ENCODE data around the gene SCARF2.

The SCARF2 gene

GRCh38 chr22:20406686-20407408 lies 30.8 kb downstream of the SCARF2 start:
- TF ChIP-seq ZNF274 (IDR thresholded peaks at IDR 0.05; ENCODE audit: low read depth, low read length) = no peak
- H3K4me3 ChIP-seq (ENCODE audit: low read length) = no peak overlapping the region

- no peak overlapping the region for H3K4me3 ChIP-seq (ENCODE audit: low read length)
- TF ChIP-seq ZNF274 (IDR thresholded peaks at IDR 0.05; ENCODE audit: low read depth, low read length) = no peak
These were observed 31.5 kb downstream of the SCARF2 start for GRCh38 chr22:20405931-20406685.

GRCh38 chr22:20405291-20405930 lies 32.2 kb downstream of the SCARF2 start:
- no peak for TF ChIP-seq ZNF274 (IDR thresholded peaks at IDR 0.05; ENCODE audit: low read depth, low read length)
- H3K4me3 ChIP-seq (ENCODE audit: low read length) = no peak overlapping the region

GRCh38 chr22:20404881-20405280 lies 32.7 kb downstream of the SCARF2 start:
- H3K4me3 ChIP-seq (ENCODE audit: low read length) = no peak overlapping the region
- no peak for TF ChIP-seq ZNF274 (IDR thresholded peaks at IDR 0.05; ENCODE audit: low read depth, low read length)

GRCh38 chr22:20403779-20404140 lies 33.9 kb downstream of the SCARF2 start:
- no peak for TF ChIP-seq ZNF274 (IDR thresholded peaks at IDR 0.05; ENCODE audit: low read depth, low read length)

GRCh38 chr22:20402960-20403778 lies 34.5 kb downstream of the SCARF2 start:
- H3K4me3 ChIP-seq (ENCODE audit: low read length) = no peak overlapping the region
- TF ChIP-seq ZNF274 (IDR thresholded peaks at IDR 0.05; ENCODE audit: low read depth, low read length) = no peak

More at GRCh38 chr22:20403779-20404140, 33.9 kb downstream of the SCARF2 start:
- no peak overlapping the region for H3K4me3 ChIP-seq (ENCODE audit: low read length)

GRCh38 chr22:20401376-20402014 lies 36.1 kb downstream of the SCARF2 start:
- H3K4me3 ChIP-seq (ENCODE audit: low read length) = no peak overlapping the region
- TF ChIP-seq ZNF274 (IDR thresholded peaks at IDR 0.05; ENCODE audit: low read depth, low read length) = no peak

- no peak for TF ChIP-seq ZNF274 (IDR thresholded peaks at IDR 0.05; ENCODE audit: low read depth, low read length)
These were observed 36.8 kb downstream of the SCARF2 start for GRCh38 chr22:20400606-20401375.

GRCh38 chr22:20399866-20400605 lies 37.6 kb downstream of the SCARF2 start:
- TF ChIP-seq ZNF274 (IDR thresholded peaks at IDR 0.05; ENCODE audit: low read depth, low read length) = no peak
- H3K4me3 ChIP-seq (ENCODE audit: low read length) = no peak overlapping the region

More at GRCh38 chr22:20400606-20401375, 36.8 kb downstream of the SCARF2 start:
- no peak overlapping the region for H3K4me3 ChIP-seq (ENCODE audit: low read length)

GRCh38 chr22:20398420-20398819 lies 39.2 kb downstream of the SCARF2 start:
- H3K4me3 ChIP-seq (ENCODE audit: low read length) = no peak overlapping the region
- no peak for TF ChIP-seq ZNF274 (IDR thresholded peaks at IDR 0.05; ENCODE audit: low read depth, low read length)

- no peak overlapping the region for H3K4me3 ChIP-seq (ENCODE audit: low read length)
- no peak for TF ChIP-seq ZNF274 (IDR thresholded peaks at IDR 0.05; ENCODE audit: low read depth, low read length)
These were observed 40.1 kb downstream of the SCARF2 start for GRCh38 chr22:20397498-20397897.

GRCh38 chr22:20396639-20397038 lies 41.0 kb downstream of the SCARF2 start:
- H3K4me3 ChIP-seq (ENCODE audit: low read length) = no peak overlapping the region
- TF ChIP-seq ZNF274 (IDR thresholded peaks at IDR 0.05; ENCODE audit: low read depth, low read length) = no peak
